GM23338 (cell line): ENCODE measurements around the gene GNB1.

Experiments used
- CREB1 ChIP-seq: fragments of 250-450 bp; sonication (Bioruptor Pico); IDR thresholded peaks from 2 replicates; pipeline ENCODE4 v1.5.0; 2020; ENCODE audit warnings: low read depth, mild to moderate bottlenecking, moderate library complexity
- CTCF ChIP-seq, 2 experiments: fragments of 200-600 bp in 1 of 2; sonication (generic) in 1 of 2; conservative IDR thresholded peaks; 2 replicates each; pipeline versions ENCODE4 v1.5.1 to v1.6.1; 2016 to 2017; ENCODE audit warnings: antibody characterized with exemption in 2 of 2, low read depth in 2 of 2, mild to moderate bottlenecking in 2 of 2, moderate library complexity in 1 of 2
- EZH2 ChIP-seq: fragments of 200-600 bp; sonication (generic); IDR thresholded peaks from one replicate; pipeline ENCODE4 v1.8.0; 2017; ENCODE audit warnings: antibody characterized with exemption, mild to moderate bottlenecking, low read depth; ENCODE audit not compliant: unreplicated experiment
- EZH2phosphoT487 ChIP-seq: fragments of 200-600 bp; sonication (generic); IDR thresholded peaks from one replicate; pipeline ENCODE4 v1.8.1; 2018; ENCODE audit warnings: antibody characterized with exemption; ENCODE audit not compliant: unreplicated experiment
- JUNB ChIP-seq: IDR thresholded peaks from one replicate; pipeline ENCODE4 v1.6.1; 2016; ENCODE audit warnings: antibody characterized with exemption; ENCODE audit not compliant: unreplicated experiment
- NANOG ChIP-seq: IDR thresholded peaks from 2 replicates; pipeline ENCODE4 v1.6.1; 2016; ENCODE audit warnings: antibody characterized with exemption, borderline replicate concordance
- POLR2AphosphoS5 ChIP-seq: IDR thresholded peaks from 2 replicates; pipeline ENCODE4 v1.6.1; 2016; ENCODE audit warnings: antibody characterized with exemption, low read depth
- REST ChIP-seq: IDR thresholded peaks from one replicate; pipeline ENCODE4 v1.6.1; 2018; ENCODE audit warnings: antibody characterized with exemption; ENCODE audit not compliant: unreplicated experiment
- STAT1 ChIP-seq: IDR thresholded peaks from one replicate; pipeline ENCODE4 v1.6.1; 2016; ENCODE audit warnings: antibody characterized with exemption; ENCODE audit not compliant: unreplicated experiment
- ZNF114 ChIP-seq: fragments of 250-450 bp; sonication (Bioruptor Pico); IDR thresholded peaks from 2 replicates; pipeline ENCODE4 v1.5.0; 2020; ENCODE audit warnings: mild to moderate bottlenecking, moderate library complexity
- ZNF331 ChIP-seq: fragments of 250-450 bp; sonication (Bioruptor Pico); IDR thresholded peaks from 2 replicates; pipeline ENCODE4 v1.5.0; 2020; ENCODE audit warnings: low read depth, mild to moderate bottlenecking, moderate library complexity

- TF ChIP-seq CTCF (conservative IDR thresholded peaks at IDR 0.05; ENCODE audit: low read depth in 2 of 2) = no peak
- no peak for TF ChIP-seq POLR2AphosphoS5
- TF ChIP-seq EZH2phosphoT487 = no peak
- TF ChIP-seq REST = no peak
- no peak for TF ChIP-seq JUNB
- TF ChIP-seq CREB1 = no peak
- TF ChIP-seq ZNF114 (CRISPR knock-in tag) = no peak
- TF ChIP-seq EZH2 = no peak
- no peak for TF ChIP-seq NANOG
- no peak for TF ChIP-seq ZNF331 (CRISPR knock-in tag)
- TF ChIP-seq STAT1 = no peak
These were observed 81.4 kb downstream of the GNB1 start for GRCh38 chr1:1809489-1809888.
